SK-N-SH treated with all-trans-retinoic acid at 6 μM for 48 hours (cell line): Measurements from ENCODE around the gene TANC1.

Experiments
- ARNTL ChIP-seq: fragments of 450-650 bp; formaldehyde crosslinking; IDR thresholded peaks from 2 replicates; pipeline ENCODE4 v1.5.0; 2020; ENCODE audit warnings: low read depth, mild to moderate bottlenecking, moderate library complexity, borderline replicate concordance
- ESRRG ChIP-seq: fragments of 250-450 bp; sonication (Bioruptor Pico); IDR thresholded peaks from 2 replicates; pipeline ENCODE4 v1.6.1; 2021; ENCODE audit warnings: mild to moderate bottlenecking
- GLIS3 ChIP-seq: fragments of 250-450 bp; sonication (Bioruptor Pico); IDR thresholded peaks from 2 replicates; pipeline ENCODE4 v1.5.0; 2020; ENCODE audit warnings: mild to moderate bottlenecking, moderate library complexity
- ISL1 ChIP-seq: fragments of 250-450 bp; sonication (Bioruptor Pico); IDR thresholded peaks from 2 replicates; pipeline ENCODE4 v2.1.2; 2022; ENCODE audit warnings: mild to moderate bottlenecking, moderate library complexity
- ZC3H10 ChIP-seq: fragments of 250-450 bp; sonication (Bioruptor Pico); IDR thresholded peaks from 2 replicates; pipeline ENCODE4 v1.5.1; 2021; ENCODE audit warnings: mild to moderate bottlenecking, moderate library complexity
- ZFP3 ChIP-seq: fragments of 250-450 bp; sonication (Bioruptor Pico); IDR thresholded peaks from 2 replicates; pipeline ENCODE4 v1.5.0; 2020; ENCODE audit warnings: mild to moderate bottlenecking, moderate library complexity
- ZFP30 ChIP-seq: fragments of 450-650 bp; formaldehyde crosslinking; IDR thresholded peaks from 2 replicates; pipeline ENCODE4 v1.5.0; 2022; ENCODE audit warnings: mild to moderate bottlenecking, moderate library complexity
- ZNF565 ChIP-seq: fragments of 450-650 bp; formaldehyde crosslinking; conservative IDR thresholded peaks from 2 replicates; pipeline ENCODE4 v1.5.0; 2020; ENCODE audit warnings: low read depth, mild to moderate bottlenecking, moderate library complexity
- ZNF70 ChIP-seq: fragments of 450-650 bp; formaldehyde crosslinking; IDR thresholded peaks from 2 replicates; pipeline ENCODE4 v1.5.0; 2020; ENCODE audit warnings: mild to moderate bottlenecking, moderate library complexity
- ZNF8 ChIP-seq: fragments of 450-650 bp; formaldehyde crosslinking; IDR thresholded peaks from 2 replicates; pipeline ENCODE4 v1.5.0; 2020; ENCODE audit warnings: mild to moderate bottlenecking, moderate library complexity
- TF ChIP-seq, protein P1 (sequence below): fragments of 250-450 bp; sonication (Bioruptor Pico); IDR thresholded peaks from 2 replicates; pipeline ENCODE4 v1.8.0; 2020; ENCODE audit warnings: mild to moderate bottlenecking, moderate library complexity, borderline replicate concordance
- TF ChIP-seq, protein P2 (sequence below): fragments of 250-450 bp; sonication (Bioruptor Pico); IDR thresholded peaks from 2 replicates; pipeline ENCODE4 v1.5.1; 2020; ENCODE audit warnings: low read depth, mild to moderate bottlenecking, moderate library complexity

DNA sequence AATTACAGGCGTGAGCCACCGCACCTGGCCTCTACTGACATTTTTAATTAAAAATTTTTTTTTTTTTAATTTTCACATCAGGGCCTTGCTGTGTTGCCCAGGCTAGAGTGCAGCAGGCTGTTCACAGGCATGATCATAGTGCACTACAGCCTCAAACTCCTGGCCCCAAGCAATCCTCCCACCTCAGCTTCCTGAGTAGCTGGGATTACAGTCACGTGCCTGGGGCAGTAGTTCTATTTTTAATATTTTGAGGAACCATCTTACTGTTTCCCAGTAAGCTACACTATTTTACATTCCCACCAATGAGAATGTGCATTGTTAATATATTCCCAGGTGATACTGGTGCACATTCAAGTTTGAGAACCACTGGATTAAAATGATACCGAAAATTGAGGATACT, 225.4 kb downstream of the TANC1 start:
- TF ChIP-seq, protein P1, sequence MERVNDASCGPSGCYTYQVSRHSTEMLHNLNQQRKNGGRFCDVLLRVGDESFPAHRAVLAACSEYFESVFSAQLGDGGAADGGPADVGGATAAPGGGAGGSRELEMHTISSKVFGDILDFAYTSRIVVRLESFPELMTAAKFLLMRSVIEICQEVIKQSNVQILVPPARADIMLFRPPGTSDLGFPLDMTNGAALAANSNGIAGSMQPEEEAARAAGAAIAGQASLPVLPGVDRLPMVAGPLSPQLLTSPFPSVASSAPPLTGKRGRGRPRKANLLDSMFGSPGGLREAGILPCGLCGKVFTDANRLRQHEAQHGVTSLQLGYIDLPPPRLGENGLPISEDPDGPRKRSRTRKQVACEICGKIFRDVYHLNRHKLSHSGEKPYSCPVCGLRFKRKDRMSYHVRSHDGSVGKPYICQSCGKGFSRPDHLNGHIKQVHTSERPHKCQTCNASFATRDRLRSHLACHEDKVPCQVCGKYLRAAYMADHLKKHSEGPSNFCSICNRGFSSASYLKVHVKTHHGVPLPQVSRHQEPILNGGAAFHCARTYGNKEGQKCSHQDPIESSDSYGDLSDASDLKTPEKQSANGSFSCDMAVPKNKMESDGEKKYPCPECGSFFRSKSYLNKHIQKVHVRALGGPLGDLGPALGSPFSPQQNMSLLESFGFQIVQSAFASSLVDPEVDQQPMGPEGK (CRISPR knock-in tag), result no peak
- TF ChIP-seq ISL1 (CRISPR knock-in tag) (no peak), ZFP30 (CRISPR knock-in tag) (no peak), GLIS3 (CRISPR knock-in tag) (no peak), ZNF565 (CRISPR knock-in tag) (no peak), ESRRG (CRISPR knock-in tag) (no peak), ZNF70 (CRISPR knock-in tag) (no peak), ARNTL (CRISPR knock-in tag) (no peak), ZC3H10 (CRISPR knock-in tag) (no peak), ZFP3 (no peak), ZNF8 (CRISPR knock-in tag) (no peak)
- TF ChIP-seq, protein P2, sequence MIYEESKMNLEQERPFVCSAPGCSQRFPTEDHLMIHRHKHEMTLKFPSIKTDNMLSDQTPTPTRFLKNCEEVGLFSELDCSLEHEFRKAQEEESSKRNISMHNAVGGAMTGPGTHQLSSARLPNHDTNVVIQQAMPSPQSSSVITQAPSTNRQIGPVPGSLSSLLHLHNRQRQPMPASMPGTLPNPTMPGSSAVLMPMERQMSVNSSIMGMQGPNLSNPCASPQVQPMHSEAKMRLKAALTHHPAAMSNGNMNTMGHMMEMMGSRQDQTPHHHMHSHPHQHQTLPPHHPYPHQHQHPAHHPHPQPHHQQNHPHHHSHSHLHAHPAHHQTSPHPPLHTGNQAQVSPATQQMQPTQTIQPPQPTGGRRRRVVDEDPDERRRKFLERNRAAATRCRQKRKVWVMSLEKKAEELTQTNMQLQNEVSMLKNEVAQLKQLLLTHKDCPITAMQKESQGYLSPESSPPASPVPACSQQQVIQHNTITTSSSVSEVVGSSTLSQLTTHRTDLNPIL (CRISPR knock-in tag), result no peak
